ENCODE results near the gene LAMA3.

The LAMA3 gene

DNA sequence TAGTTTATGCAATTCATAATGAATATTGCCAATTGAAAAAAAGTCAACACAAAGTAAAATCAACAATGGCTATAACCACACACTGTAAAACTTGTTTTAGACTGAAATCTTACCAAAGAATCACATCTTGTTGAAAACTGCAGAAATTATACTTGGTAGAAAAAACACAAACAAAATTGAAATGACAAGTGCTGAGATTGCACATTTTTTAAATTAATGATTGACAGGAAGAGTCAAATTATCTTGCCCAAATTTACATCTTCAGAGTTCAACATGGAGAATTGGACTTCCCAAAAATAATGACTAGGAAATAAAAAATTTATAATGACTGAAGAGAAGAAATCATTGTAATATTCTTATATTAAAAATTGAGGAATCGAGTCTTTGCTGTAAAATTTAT is 240.7 kb downstream of the LAMA3 start:
- WGBS (ENCODE audit: insufficient coverage, insufficient read length): no CpG with 5 or more reads among the region's 1 CpG

DNA sequence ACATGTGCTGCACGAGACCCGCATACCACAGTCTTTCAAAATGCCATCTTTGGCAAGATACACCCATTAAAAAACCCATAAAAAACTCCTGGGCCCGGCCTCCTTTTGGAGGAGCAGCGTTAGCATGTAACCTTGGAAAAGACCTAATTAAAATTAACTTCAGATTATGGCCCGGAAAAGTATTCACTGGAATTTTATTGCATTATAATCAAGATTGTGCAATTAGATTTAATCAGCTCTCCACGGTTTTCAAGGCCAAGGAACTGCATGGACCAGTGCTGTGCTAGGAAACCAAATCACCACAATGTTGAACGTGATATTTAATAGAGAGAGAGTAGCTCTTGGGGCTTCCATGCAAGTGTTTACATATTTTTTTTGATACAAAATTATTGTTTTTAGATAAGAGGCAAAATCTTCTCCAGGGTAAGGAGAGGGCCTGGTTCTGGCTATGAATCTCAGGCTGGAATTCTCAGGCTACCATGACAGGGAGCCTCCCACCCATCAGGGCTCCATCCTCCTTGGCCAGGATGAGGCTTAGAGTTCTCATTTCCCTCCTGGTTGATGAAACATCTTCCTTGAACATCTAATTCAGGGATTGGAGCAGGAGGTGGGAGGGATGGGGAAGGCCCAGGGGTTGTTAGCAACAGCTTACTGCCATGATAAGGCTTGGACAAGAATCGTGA is 243.3 kb downstream of the LAMA3 start:
- Histone ChIP-seq H3K4me3 (ENCODE audit: low read length) (no peak overlapping the region), H3K27me3 (ENCODE audit: control insufficient read depth, insufficient read depth, low read length) (no peaks in the 10 kb centered on the region), H3K36me3 (ENCODE audit: control insufficient read depth, insufficient read depth, low read length) (no peaks in the 10 kb centered on the region), H3K4me1 (ENCODE audit: control insufficient read depth, insufficient read depth, low read length) (no peaks in the 10 kb centered on the region), H3K9me3 (ENCODE audit: control insufficient read depth, insufficient read depth, low read length) (no peaks in the 10 kb centered on the region), H3K27ac (ENCODE audit: low read length) (no peak overlapping the region)
- no CpG with 5 or more reads among the region's 8 CpGs for WGBS (ENCODE audit: insufficient coverage, insufficient read length)
- no peak for DNase-seq (ENCODE audit: low read depth, low spot score)

More for the DNA sequence above, 240.7 kb downstream of the LAMA3 start:
- no peaks in the 10 kb centered on the region for H3K4me1 ChIP-seq (ENCODE audit: control insufficient read depth, insufficient read depth, low read length)
- H3K36me3 ChIP-seq (ENCODE audit: control insufficient read depth, insufficient read depth, low read length): no peaks in the 10 kb centered on the region
- no peaks in the 10 kb centered on the region for H3K27me3 ChIP-seq (ENCODE audit: control insufficient read depth, insufficient read depth, low read length)
- H3K9me3 ChIP-seq (ENCODE audit: control insufficient read depth, insufficient read depth, low read length): no peaks in the 10 kb centered on the region
- H3K4me3 ChIP-seq (ENCODE audit: low read length): no peak overlapping the region
- DNase-seq (ENCODE audit: low read depth, low spot score): no peak
- H3K27ac ChIP-seq (ENCODE audit: low read length): no peak overlapping the region

DNA sequence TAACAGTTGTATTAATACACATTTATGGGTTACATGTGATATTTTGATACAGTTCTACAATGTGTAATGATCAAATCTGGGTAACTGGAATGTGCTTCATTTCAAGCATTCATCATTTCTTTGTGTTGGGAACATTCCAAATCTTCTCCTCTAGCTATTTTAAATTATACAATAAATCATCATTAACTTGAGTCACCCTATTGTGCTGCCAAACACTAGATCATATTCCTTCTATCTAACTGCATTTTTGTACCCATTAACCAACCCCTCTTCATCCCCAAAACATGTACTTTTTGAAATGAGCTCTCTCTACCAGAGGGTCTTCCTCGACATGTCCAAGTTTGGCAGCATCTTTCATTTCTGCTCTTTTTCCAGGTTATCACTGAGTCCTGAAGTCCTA is 244.2 kb downstream of the LAMA3 start:
- WGBS (ENCODE audit: insufficient coverage, insufficient read length): no CpG with 5 or more reads among the region's 1 CpG
- no peaks in the 10 kb centered on the region for H3K27me3 ChIP-seq (ENCODE audit: control insufficient read depth, insufficient read depth, low read length)

DNA sequence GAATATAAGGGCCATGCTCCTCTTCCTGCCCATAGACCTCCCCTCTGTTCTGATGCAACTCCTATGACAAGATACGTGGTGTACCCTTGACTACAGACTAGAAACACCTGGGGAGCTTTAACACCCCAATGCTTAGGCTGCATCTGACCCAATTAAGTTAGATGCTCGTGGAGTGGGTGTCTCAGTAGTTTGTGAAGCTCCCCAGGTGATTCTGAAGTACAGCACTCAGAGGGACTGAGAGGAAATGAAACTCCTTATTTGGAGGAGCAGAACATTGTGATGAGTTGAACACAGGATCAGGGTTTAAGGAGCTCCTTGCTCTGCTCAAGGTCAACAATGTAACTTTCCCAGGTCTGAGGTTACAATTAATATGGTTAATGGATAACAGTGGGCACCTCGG is 245.0 kb downstream of the LAMA3 start:
- no peak overlapping the region for H3K4me3 ChIP-seq (ENCODE audit: low read length)
- no peaks in the 10 kb centered on the region for H3K9me3 ChIP-seq (ENCODE audit: control insufficient read depth, insufficient read depth, low read length)
- H3K4me1 ChIP-seq (ENCODE audit: control insufficient read depth, insufficient read depth, low read length): no peaks in the 10 kb centered on the region
- no peak for DNase-seq (ENCODE audit: low read depth, low spot score)
- no peak overlapping the region for H3K27ac ChIP-seq (ENCODE audit: low read length)
- no peaks in the 10 kb centered on the region for H3K36me3 ChIP-seq (ENCODE audit: control insufficient read depth, insufficient read depth, low read length)
- WGBS (ENCODE audit: insufficient coverage, insufficient read length): no CpG with 5 or more reads among the region's 3 CpGs
- H3K27me3 ChIP-seq (ENCODE audit: control insufficient read depth, insufficient read depth, low read length): no peaks in the 10 kb centered on the region

More for the DNA sequence above, 244.2 kb downstream of the LAMA3 start:
- Histone ChIP-seq H3K4me1 (ENCODE audit: control insufficient read depth, insufficient read depth, low read length) (no peaks in the 10 kb centered on the region), H3K36me3 (ENCODE audit: control insufficient read depth, insufficient read depth, low read length) (no peaks in the 10 kb centered on the region), H3K4me3 (ENCODE audit: low read length) (no peak overlapping the region), H3K27ac (ENCODE audit: low read length) (no peak overlapping the region), H3K9me3 (ENCODE audit: control insufficient read depth, insufficient read depth, low read length) (no peaks in the 10 kb centered on the region)
- DNase-seq (ENCODE audit: low read depth, low spot score): no peak

DNA sequence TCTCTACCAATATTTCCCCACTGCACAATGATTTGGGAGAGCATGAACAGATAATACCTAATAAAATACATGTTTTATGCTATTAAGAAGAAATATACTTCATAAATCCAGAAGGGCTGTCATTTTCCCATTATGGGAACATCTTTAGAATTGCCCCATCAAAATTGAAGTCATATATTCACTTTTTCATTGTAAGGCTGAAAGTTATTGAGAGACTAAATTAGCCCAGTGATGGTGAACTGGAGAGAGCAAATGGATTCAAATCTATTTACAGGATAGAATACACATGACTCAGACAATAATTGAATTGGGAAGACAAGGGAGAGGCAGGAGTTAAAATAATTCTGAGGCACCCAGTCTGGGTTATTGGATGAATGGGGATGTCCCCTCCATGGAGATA is 245.6 kb downstream of the LAMA3 start:
- H3K36me3 ChIP-seq (ENCODE audit: control insufficient read depth, insufficient read depth, low read length): no peaks in the 10 kb centered on the region
- H3K4me3 ChIP-seq (ENCODE audit: low read length): no peak overlapping the region
- DNase-seq (ENCODE audit: low read depth, low spot score): no peak
- no peak overlapping the region for H3K27ac ChIP-seq (ENCODE audit: low read length)
- no peaks in the 10 kb centered on the region for H3K9me3 ChIP-seq (ENCODE audit: control insufficient read depth, insufficient read depth, low read length)
- H3K4me1 ChIP-seq (ENCODE audit: control insufficient read depth, insufficient read depth, low read length): no peaks in the 10 kb centered on the region
- no peaks in the 10 kb centered on the region for H3K27me3 ChIP-seq (ENCODE audit: control insufficient read depth, insufficient read depth, low read length)

DNA sequence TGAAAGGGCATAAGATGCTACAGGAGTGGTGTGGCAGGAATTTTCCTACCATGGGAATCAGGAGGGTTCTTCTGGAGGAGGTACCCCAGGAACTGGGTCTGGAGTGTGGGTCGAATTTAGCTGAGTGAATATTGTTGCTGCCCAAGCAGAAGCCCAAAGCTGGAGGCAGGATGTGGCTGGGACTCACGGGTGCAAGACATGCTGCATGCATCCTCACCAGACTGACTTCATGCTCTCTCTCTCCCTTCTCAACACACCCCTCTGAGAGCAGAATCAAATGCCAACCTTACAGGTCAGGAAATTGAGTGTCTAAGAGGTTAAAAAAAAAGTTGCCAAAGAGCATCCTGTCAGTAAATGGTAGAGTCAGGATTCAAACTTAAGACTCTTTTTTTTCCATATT is 246.6 kb downstream of the LAMA3 start:
- H3K36me3 ChIP-seq (ENCODE audit: control insufficient read depth, insufficient read depth, low read length): no peaks in the 10 kb centered on the region
- no peak overlapping the region for H3K4me3 ChIP-seq (ENCODE audit: low read length)
- no peak overlapping the region for H3K27ac ChIP-seq (ENCODE audit: low read length)
- no CpG with 5 or more reads among the region's 2 CpGs for WGBS (ENCODE audit: insufficient coverage, insufficient read length)
- no peaks in the 10 kb centered on the region for H3K9me3 ChIP-seq (ENCODE audit: control insufficient read depth, insufficient read depth, low read length)
- H3K4me1 ChIP-seq (ENCODE audit: control insufficient read depth, insufficient read depth, low read length): no peaks in the 10 kb centered on the region
- no peak for DNase-seq (ENCODE audit: low read depth, low spot score)
- H3K27me3 ChIP-seq (ENCODE audit: control insufficient read depth, insufficient read depth, low read length): no peaks in the 10 kb centered on the region

DNA sequence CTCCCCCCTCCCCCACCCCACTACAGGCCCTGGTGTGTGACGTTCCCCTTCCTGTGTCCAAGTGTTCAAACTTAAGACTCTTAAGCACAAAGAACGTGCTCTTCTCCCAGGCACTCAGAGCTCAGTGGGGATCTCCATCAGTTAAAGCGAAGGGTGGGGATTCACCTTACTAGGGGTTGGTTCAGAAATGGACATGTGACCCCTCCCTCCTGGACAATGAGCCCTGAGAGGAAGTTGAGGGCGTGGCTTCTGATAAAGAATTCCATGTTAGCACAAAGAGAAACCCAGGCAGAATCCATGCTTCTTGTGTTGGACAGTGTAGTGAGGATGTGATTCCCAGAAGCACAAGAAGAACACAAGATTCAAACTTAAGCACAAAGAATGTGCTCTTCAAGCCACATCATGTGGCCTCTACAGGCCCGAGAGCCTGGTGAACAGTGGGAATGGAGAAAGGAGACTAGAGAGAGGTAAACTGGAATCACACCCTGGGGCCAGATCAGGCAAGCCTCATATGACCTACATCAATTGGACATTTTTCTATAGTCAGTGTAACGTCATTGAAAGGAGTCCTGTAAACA is 247.2 kb downstream of the LAMA3 start:
- no peaks in the 10 kb centered on the region for H3K27me3 ChIP-seq (ENCODE audit: control insufficient read depth, insufficient read depth, low read length)
- no peaks in the 10 kb centered on the region for H3K36me3 ChIP-seq (ENCODE audit: control insufficient read depth, insufficient read depth, low read length)
- H3K9me3 ChIP-seq (ENCODE audit: control insufficient read depth, insufficient read depth, low read length): no peaks in the 10 kb centered on the region
- no peak overlapping the region for H3K4me3 ChIP-seq (ENCODE audit: low read length)
- no peaks in the 10 kb centered on the region for H3K4me1 ChIP-seq (ENCODE audit: control insufficient read depth, insufficient read depth, low read length)
- WGBS (ENCODE audit: insufficient coverage, insufficient read length): no CpG with 5 or more reads among the region's 6 CpGs
- no peak for DNase-seq (ENCODE audit: low read depth, low spot score)
- no peak overlapping the region for H3K27ac ChIP-seq (ENCODE audit: low read length)

DNA sequence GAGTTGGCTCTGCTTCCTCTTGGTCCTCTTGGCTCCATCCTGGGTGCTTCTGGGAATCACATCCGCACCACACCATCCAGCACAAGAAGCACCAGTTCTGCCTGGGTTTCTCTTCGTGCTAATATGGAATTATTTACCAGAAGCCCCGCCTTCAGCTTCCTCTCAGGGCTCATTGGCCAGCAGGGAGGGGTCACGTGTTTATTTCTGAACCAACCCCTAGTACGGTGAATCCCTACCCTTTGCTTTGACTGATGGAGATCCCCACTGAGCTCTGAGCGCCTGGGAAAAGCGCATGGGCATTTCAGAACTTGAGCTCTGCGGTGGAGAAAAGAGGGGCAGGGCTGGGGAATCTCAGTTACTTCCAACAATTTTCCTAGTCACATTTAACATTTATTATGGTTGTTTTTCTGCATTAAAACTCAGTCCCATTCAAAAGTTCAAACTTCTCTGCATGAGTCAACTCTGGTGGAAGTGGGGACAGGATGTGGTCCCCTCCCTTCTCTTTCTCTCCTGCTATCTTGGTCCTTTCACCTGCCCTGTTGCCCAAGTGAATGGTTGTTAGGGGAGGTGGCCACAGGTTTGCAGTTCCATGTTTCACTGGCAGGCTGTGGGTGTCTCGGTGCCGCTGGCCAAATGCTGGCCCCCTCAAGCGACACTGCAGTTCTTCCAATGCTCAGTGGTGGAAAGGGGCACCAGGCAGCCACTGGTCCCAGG is 248.9 kb downstream of the LAMA3 start:
- no peak overlapping the region for H3K4me3 ChIP-seq (ENCODE audit: low read length)
- H3K4me1 ChIP-seq (ENCODE audit: control insufficient read depth, insufficient read depth, low read length): no peaks in the 10 kb centered on the region
- no peak overlapping the region for H3K27ac ChIP-seq (ENCODE audit: low read length)
- H3K27me3 ChIP-seq (ENCODE audit: control insufficient read depth, insufficient read depth, low read length): no peaks in the 10 kb centered on the region
- no peaks in the 10 kb centered on the region for H3K9me3 ChIP-seq (ENCODE audit: control insufficient read depth, insufficient read depth, low read length)
- no peaks in the 10 kb centered on the region for H3K36me3 ChIP-seq (ENCODE audit: control insufficient read depth, insufficient read depth, low read length)
- DNase-seq (ENCODE audit: low read depth, low spot score): no peak
- WGBS (ENCODE audit: insufficient coverage, insufficient read length): no CpG with 5 or more reads among the region's 11 CpGs

DNA sequence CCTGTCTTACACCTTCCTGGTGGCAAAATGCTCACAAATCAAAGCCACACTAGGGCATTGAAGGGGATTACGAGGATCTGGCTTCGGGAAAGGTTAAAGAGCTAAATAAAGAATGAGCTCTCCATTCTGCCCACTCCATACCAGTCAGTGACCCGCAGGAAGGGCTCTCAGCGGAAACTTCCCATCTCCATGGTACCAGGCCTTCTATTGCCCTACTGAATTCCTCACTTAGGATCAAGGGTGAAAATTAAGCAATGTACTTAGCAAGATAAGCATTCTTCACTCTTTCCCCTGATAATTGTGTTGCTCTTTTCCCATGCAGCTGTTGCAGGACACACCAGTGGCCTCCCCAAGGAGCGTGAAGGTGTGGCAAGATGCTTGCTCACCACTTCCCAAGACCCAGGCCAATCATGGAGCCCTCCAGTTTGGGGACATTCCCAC is 249.7 kb downstream of the LAMA3 start:
- DNase-seq (ENCODE audit: low read depth, low spot score): no peak
- no peaks in the 10 kb centered on the region for H3K36me3 ChIP-seq (ENCODE audit: control insufficient read depth, insufficient read depth, low read length)
- WGBS (ENCODE audit: insufficient coverage, insufficient read length): no CpG with 5 or more reads among the region's 5 CpGs

DNA sequence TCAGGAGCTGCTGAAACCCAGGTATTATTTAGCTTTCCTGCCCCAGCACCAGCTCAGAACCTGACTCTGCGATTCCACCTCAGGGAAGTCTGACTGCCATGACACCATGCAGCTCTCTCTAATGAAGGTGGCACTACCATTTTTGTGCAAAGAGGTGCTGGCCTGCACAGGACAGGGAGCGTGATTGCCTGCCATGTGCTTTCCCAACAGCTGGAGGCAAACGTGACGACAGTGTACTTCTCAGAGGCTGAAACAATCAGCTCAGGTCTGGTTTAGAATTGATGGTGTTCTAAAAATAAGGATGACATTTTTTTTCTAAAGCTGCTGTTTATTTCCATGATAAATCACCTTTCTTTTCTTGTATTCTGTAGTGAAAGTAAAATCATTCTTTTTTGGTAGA is 250.1 kb downstream of the LAMA3 start:
- Histone ChIP-seq H3K4me1 (ENCODE audit: control insufficient read depth, insufficient read depth, low read length) (no peaks in the 10 kb centered on the region), H3K27me3 (ENCODE audit: control insufficient read depth, insufficient read depth, low read length) (no peaks in the 10 kb centered on the region), H3K9me3 (ENCODE audit: control insufficient read depth, insufficient read depth, low read length) (no peaks in the 10 kb centered on the region), H3K36me3 (ENCODE audit: control insufficient read depth, insufficient read depth, low read length) (no peaks in the 10 kb centered on the region), H3K4me3 (ENCODE audit: low read length) (no peak overlapping the region), H3K27ac (ENCODE audit: low read length) (no peak overlapping the region)
- DNase-seq (ENCODE audit: low read depth, low spot score): no peak
- no CpG with 5 or more reads among the region's 4 CpGs for WGBS (ENCODE audit: insufficient coverage, insufficient read length)

More for the DNA sequence above, 249.7 kb downstream of the LAMA3 start:
- H3K4me3 ChIP-seq (ENCODE audit: low read length): no peak overlapping the region
- no peaks in the 10 kb centered on the region for H3K9me3 ChIP-seq (ENCODE audit: control insufficient read depth, insufficient read depth, low read length)
- H3K27me3 ChIP-seq (ENCODE audit: control insufficient read depth, insufficient read depth, low read length): no peaks in the 10 kb centered on the region
- no peaks in the 10 kb centered on the region for H3K4me1 ChIP-seq (ENCODE audit: control insufficient read depth, insufficient read depth, low read length)
- no peak overlapping the region for H3K27ac ChIP-seq (ENCODE audit: low read length)
